ENCODE data around the gene FRMD4B.

DNA sequence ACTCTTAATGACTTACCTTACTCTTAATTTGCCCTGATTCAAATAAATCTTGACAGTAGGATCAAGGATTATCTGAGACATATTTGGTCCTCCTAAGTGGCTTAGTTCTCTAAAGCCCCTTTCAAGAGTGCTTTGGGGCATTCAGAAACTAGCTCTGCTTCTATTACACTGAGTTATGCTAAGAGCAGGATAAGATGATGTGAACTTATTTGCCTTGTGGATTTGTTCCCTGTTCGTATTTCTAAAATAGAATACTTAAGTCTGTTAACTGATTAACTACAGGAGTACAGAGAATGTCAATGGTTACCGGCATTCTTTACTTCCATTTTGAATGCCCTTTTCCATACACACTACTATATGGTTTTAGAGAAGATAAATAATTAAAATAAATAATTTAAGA, 14.8 kb upstream of the FRMD4B start:
- TF ChIP-seq EZH2 (IDR thresholded peaks at IDR 0.05; ENCODE audit: insufficient read depth, poor library complexity, severe bottlenecking) (no peak), EZH2phosphoT487 (IDR thresholded peaks at IDR 0.05; ENCODE audit: insufficient read depth, low read depth) (no peak)
